Measurements from ENCODE around the gene DNAJC21. TPM values are rescaled to one million over a fixed set of nuclear protein-coding genes. Genes with fewer than 3 reads are reported as not detected.

DNAJC21 gene
- total and polyA plus RNA-seq, 4 donors: 8.8 to 21.0 (median 11.8) TPM

GRCh38 chr5:34903260-34903659 lies 26.1 kb upstream of the DNAJC21 start:
- H3K4me1 ChIP-seq (ENCODE audit: control insufficient read depth in 4 of 4, insufficient read depth in 4 of 4, low read length in 3 of 4): no peaks in the 10 kb centered on the region
- no peaks in the 10 kb centered on the region for H3K27me3 ChIP-seq (ENCODE audit: control insufficient read depth in 4 of 4, insufficient read depth in 4 of 4, low read length in 3 of 4)
- H3K9me3 ChIP-seq (ENCODE audit: control insufficient read depth in 4 of 4, low read length in 3 of 4): no peaks in the 10 kb centered on the region
- no peak overlapping the region for H3K27ac ChIP-seq (ENCODE audit: low read depth in 1 of 2, low read length in 2 of 2)
- no peak overlapping the region for H3K9ac ChIP-seq (ENCODE audit: low read depth in 1 of 2, low read length in 2 of 2)
- TF ChIP-seq EGR1 (IDR thresholded peaks at IDR 0.05; ENCODE audit: low read depth in 2 of 2): no peak
- TF ChIP-seq HNF4A (conservative IDR thresholded peaks at IDR 0.05): no peak
- no peak for TF ChIP-seq FOXA2 (IDR thresholded peaks at IDR 0.05)
- no peak for TF ChIP-seq MAX (IDR thresholded peaks at IDR 0.05)
- no peak for TF ChIP-seq HNF4G (IDR thresholded peaks at IDR 0.05)
- TF ChIP-seq REST (IDR thresholded peaks at IDR 0.05): no peak
- no peak for TF ChIP-seq YY1 (IDR thresholded peaks at IDR 0.05)
- TF ChIP-seq SP1 (IDR thresholded peaks at IDR 0.05): no peak
- H3K36me3 ChIP-seq (ENCODE audit: control insufficient read depth in 4 of 4, insufficient read depth in 3 of 4, low read depth in 1 of 4, low read length in 3 of 4): peaks cover 0 to 6% (median 0%) of the 10 kb centered on the region in 4 donors
- no peak overlapping the region for H3K4me3 ChIP-seq (ENCODE audit: low read depth in 1 of 3, low read length in 3 of 3)
- WGBS: 88% methylated on average over 1 of the region's 1 CpG
- no peak for DNase-seq (ENCODE audit: low spot score)

DNA sequence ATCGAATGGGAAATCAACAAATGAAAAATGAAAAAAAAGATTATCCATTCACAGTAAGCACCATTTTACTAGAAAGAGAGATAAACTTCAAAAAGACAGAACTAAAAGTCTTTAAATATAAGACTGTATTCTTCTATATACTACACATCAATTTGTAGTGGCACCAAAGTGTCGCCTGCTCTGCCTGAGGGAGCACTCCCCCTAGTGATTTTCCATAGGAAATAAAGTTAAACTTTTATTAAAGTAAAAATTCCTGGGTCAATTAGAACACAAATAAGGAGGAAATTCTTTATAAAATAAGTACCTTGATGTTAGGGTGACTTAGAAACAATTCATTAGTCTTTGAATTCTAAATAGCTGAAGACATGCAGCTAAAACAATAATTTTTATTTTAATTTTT lies 23.8 kb upstream of the DNAJC21 start:
- DNase-seq (ENCODE audit: low spot score): no peak
- H3K27me3 ChIP-seq (ENCODE audit: control insufficient read depth in 4 of 4, insufficient read depth in 4 of 4, low read length in 3 of 4): no peaks in the 10 kb centered on the region
- H3K9me3 ChIP-seq (ENCODE audit: control insufficient read depth in 4 of 4, low read length in 3 of 4): no peaks in the 10 kb centered on the region
- no peak overlapping the region for H3K4me3 ChIP-seq (ENCODE audit: low read depth in 1 of 3, low read length in 3 of 3)
- WGBS: 92% methylated on average over 2 of the region's 2 CpGs
- H3K4me1 ChIP-seq (ENCODE audit: control insufficient read depth in 4 of 4, insufficient read depth in 4 of 4, low read length in 3 of 4): no peaks in the 10 kb centered on the region
- no peak overlapping the region for H3K9ac ChIP-seq (ENCODE audit: low read depth in 1 of 2, low read length in 2 of 2)
- H3K36me3 ChIP-seq (ENCODE audit: control insufficient read depth in 4 of 4, insufficient read depth in 3 of 4, low read depth in 1 of 4, low read length in 3 of 4): peaks cover 0 to 10% (median 4%) of the 10 kb centered on the region in 4 donors
- no peak overlapping the region for H3K27ac ChIP-seq (ENCODE audit: low read depth in 1 of 2, low read length in 2 of 2)
- TF ChIP-seq NR2F2 (IDR thresholded peaks at IDR 0.05) (no peak), HNF4G (IDR thresholded peaks at IDR 0.05) (no peak), RAD21 (IDR thresholded peaks at IDR 0.05) (peak; percentile 56 to 62), MAX (IDR thresholded peaks at IDR 0.05) (no peak), GABPA (IDR thresholded peaks at IDR 0.05 in 1 of 2, conservative IDR thresholded peaks at IDR 0.05 in 1 of 2) (no peak), CTCF (IDR thresholded peaks at IDR 0.05; ENCODE audit: low read depth, low read length, missing input control) (peak; percentile 24), ATF3 (IDR thresholded peaks at IDR 0.05) (no peak), HNF4A (conservative IDR thresholded peaks at IDR 0.05) (no peak), JUND (IDR thresholded peaks at IDR 0.05) (no peak), EGR1 (IDR thresholded peaks at IDR 0.05; ENCODE audit: low read depth in 2 of 2) (no peak), FOXA1 (IDR thresholded peaks at IDR 0.05) (no peak), TAF1 (conservative IDR thresholded peaks at IDR 0.05) (no peak), YY1 (IDR thresholded peaks at IDR 0.05) (no peak)
